MV-4-11 (cell line): ENCODE results near the gene NSUN7.
A peak's percentile ranks its signal among the peaks of the same experiment; 100 is the strongest.

Source experiments
- DNase-seq: peaks from one replicate; lab custom pipeline; 2025; lab: John Stamatoyannopoulos, UW

NSUN7 gene

GRCh38 chr4:40845154-40845835, 95.5 kb downstream of the NSUN7 start:
- no peak for DNase-seq

GRCh38 chr4:40846532-40846931, 96.8 kb downstream of the NSUN7 start:
- DNase-seq, result no peak

GRCh38 chr4:40848251-40848650, 98.5 kb downstream of the NSUN7 start:
- DNase-seq, result no peak

GRCh38 chr4:40848940-40849339, 99.2 kb downstream of the NSUN7 start:
- DNase-seq, result no peak

- no peak for DNase-seq
Measured at GRCh38 chr4:40850496-40850895, 100.7 kb downstream of the NSUN7 start.

- DNase-seq, result no peak
Measured at GRCh38 chr4:40856277-40856839, 106.6 kb downstream of the NSUN7 start.

- no peak for DNase-seq
Measured at GRCh38 chr4:40856840-40857362, 107.1 kb downstream of the NSUN7 start.

GRCh38 chr4:40857956-40858355, 108.2 kb downstream of the NSUN7 start:
- peak; percentile 27 for DNase-seq

- DNase-seq, result no peak
Measured at GRCh38 chr4:40858962-40859361, 109.2 kb downstream of the NSUN7 start.
